Stimulated activated CD8-positive, alpha-beta memory T cell treated with anti-CD3 and anti-CD28 coated beads, Interleukin-15, amount 100 ng/mL, for 4 hours (primary cell): ENCODE results near the gene PARM1.

ENCODE experiments used
- DNase-seq, 2 donors: peaks; one replicate each; pipeline ENCODE4 v3.0.0-alpha.2; 2020; ENCODE audit warnings: low read depth in 2 of 2

Gene PARM1, protein sequence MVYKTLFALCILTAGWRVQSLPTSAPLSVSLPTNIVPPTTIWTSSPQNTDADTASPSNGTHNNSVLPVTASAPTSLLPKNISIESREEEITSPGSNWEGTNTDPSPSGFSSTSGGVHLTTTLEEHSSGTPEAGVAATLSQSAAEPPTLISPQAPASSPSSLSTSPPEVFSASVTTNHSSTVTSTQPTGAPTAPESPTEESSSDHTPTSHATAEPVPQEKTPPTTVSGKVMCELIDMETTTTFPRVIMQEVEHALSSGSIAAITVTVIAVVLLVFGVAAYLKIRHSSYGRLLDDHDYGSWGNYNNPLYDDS

DNA sequence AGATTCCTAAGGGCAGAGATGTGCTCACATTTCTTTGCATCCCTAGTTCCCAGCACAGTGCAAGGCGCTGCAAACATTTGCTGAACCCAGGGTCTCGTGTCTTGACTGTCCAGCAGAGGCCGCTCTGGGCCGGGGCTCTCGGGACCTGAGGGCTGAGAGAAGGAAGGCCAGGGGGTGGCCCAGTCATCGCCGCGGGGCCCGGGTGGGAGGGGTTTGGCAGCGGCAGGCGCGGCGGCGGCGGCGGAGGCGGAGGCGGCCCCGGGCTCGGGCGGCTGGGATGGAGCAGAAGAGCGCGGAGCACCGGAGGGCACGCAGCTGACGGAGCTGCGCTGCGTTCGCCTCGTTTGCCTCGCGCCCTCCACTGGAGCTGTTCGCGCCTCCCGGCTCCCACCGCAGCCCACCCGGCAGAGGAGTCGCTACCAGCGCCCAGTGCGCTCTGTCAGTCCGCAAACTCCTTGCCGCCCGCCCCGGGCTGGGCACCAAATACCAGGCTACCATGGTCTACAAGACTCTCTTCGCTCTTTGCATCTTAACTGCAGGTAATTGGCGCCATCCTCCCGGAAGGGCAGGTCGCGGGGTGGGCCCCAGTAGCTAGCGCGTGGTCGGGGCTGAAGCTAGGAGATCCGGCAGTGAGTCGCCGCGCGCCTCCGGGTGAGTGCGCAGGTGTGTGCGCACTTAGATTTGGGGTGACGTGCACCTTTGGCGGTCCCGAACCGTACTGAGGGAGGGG, at the start of gene PARM1:
PARM1 (plus strand) TSS at position 285 of the 730 bp plus-strand sequence; CDS start at position 497, 212 bp downstream.
- no peak for DNase-seq

DNA sequence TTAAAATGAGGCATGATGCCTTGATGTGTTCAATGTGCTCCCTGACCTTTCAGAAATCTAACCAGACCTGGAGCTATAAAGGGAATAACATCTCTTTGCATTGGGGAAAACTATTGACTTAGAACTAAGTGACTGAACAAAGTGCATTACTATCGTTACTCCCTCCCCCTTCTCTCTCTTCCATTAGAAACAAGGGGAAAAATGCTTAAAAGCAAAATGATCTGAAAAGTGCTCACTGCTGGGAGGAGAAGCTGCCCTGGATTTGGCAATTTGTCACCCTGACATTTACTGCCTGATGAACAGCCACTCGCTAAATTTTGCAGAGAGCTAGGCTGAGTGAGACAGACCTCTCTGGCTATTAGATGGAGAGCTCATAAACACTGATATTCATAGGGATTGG, 48.6 kb upstream of the PARM1 start:
- no peak for DNase-seq

DNA sequence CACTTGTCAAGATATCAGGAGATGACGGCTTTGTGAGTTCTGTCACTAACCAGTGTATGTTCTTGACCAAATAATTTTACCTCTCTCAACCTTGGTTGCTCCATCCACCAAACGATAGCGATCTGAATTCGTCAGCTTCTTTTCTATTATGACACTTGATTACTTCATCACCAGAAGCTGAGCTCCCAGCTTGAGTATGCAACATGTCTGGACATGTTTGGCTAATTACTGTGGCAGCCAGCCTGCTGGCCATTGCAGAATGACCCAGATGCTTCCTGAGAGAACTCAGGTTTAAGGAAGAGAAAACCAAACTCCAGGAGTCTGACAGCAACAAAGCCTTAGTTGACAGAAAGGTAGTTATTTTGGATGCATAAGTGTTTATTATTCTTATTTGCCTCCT, 46.4 kb upstream of the PARM1 start:
- no peak for DNase-seq

DNA sequence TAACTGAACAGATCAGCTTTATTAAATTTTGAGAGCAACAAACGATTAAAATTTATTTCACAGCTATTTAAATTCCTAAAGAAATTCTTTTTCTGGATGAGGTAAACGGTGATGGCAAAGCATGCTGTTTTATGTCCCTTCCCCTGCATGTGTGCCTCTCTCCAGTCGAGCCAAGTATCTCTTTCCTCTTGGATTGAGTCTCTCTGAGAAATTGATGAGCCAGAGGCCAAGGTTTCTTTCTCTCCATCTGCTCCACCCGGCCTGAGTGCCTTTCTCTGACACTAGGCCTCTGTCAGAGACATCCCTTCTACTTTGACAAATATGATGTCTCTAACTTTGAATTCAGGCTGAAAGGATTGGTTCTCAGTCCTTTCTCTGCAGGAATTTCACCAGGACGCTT, 42.6 kb upstream of the PARM1 start:
- DNase-seq: no peak

DNA sequence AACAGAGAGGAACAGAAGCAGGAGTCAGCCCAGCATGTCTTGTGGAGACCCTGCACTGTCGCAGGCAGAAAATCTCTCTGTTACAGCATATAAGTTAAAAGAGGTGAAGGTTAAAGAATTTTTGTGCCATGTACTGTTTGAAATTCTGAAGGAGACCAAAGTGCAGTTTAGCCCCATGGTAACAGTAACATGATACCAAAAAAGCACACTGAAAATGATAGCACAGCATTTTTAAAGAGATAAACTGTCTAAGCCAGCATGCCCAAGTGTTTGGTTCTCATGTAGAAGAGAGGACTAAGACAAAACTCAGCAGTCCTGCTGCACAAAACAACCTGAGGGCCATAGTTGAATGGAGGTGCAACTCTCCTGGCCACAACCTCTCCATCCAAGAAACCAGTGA, 41.9 kb upstream of the PARM1 start:
- DNase-seq: no peak

DNA sequence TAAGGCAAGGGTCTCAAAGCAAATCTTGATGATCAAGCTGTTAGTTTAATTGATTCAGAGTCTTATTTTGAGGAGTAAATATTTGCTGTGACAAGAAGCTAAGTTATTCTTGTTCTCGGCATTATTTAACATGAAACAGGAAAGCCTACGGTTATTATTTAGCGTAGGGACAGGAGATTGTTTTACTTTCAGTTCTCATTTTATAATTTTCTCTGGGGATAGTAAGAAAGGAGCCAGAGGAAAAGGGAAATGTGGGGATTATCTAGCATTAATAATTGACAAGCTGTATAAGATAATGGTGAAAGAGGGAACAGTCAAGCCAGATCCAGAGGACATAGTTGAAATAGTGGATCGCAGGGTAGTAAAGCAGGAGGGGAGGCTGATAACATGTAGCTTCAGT, 39.7 kb upstream of the PARM1 start:
- DNase-seq: no peak

DNA sequence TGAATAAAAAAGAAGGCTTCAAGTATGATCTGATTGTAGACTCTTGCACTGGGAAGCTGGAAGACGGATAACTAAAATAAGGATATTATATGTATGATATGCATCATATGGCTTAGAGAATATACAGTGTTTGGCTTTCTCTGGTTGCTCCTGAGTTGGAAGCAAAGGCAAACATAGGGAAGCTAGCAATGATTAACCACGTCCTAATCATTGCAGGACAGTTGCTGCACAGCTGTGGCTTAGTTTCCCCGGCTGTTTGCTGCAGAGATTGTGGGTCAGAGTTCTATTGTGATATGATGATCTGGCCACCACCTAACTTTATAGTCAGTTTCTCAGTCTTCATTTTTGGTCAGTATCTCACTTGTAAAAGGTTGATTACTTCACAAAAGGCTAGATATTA, 36.3 kb upstream of the PARM1 start:
- no peak for DNase-seq

DNA sequence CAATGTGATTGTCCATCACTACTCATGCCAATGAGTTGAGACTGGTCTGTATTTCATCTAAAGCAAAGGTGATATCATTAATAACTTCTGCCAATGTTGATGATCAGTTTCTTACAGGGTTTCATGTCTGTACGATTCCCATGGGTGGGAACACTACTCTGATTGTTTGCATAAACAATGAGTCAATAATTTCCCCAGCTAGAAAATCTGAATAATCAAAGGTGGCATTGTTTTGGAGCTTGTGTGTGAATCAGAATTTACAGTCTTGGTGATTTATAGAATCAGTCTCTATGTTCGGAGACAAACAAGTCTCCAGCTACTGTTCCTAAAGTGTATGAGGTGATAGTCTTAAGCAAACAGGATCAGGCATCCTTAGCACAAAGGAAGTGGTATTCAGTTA, 35.5 kb upstream of the PARM1 start:
- no peak for DNase-seq

DNA sequence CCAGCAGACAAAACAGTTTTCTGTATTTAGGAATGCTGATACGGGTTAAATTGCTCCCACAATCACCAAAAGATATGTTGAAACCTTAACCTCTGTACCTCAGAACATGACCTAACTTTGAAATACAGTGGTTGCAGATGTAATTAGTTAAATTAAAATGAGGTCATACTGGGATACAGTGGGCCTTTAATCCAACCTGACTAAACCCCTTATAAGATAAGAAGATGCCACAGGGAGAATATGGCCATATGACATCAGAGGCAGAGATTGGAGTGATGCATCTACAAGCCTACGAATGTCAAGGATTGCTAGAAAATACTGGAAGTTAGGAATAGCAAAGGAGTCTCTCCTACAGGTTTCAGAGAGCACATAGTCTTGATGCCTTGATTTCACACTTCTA, 32.1 kb upstream of the PARM1 start:
- no peak for DNase-seq

DNA sequence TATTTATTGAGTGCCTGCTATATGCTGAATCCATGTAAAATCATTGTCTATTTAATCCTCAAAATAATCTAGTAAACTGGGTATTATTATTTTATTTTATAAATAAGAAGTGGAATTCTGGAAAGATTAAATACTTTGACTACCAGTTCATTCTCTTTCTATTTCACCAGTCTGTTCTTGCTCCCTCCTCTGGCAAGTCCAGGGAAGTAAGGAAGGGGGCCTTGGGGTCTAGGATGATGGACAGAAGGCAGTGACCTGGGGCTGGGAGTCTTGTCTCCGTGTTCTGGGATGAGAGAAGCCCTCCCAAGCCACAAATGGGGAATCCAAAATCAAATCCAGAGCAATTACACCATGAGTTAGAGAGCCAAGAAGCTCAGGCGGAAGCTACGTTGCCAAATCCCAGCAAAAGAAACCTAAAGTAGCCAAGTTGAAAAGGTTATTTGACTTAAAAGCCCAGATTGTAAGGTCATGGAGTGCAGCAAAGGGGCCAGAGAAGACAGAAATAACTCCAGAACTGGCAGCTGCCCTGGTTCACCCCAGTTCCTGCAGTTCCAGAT, 28.3 kb upstream of the PARM1 start:
- no peak for DNase-seq

DNA sequence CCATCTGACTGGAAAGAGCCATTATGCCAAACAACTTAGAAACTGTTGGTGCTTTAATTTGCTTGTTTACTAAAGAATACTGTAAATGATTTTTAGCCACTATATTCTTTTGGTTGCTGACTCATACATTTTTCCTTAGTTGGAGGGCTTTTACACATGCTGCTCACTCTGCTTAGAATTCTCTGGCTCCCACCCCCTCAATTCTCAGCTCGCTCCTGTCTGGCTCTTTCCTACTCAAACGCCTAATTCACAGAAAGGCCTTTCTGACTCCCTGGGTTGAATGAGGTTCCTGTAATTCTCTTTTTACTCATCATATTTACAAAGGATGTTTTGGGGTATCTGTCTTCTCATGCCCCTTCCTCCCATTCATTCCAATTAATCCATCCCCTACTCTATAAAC, 26.1 kb upstream of the PARM1 start:
- no peak for DNase-seq

DNA sequence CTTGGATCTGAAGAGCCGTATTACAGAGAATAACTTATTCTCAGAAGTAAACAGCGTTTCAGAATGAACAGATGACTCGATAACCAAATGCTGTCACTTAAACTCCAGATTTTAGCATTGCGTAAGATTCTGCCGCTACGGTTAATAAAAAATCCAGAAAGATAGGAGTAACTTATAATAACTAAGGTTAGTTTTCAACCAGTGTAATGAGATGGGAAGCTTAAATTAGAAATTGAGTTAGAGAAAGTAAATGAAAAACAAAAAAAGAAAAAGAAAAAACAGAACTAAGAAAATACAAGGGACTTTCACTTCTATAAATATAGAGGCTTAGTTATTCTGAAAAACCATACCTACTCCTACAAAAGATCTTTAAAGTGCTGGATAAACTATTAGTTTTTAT, 13.1 kb upstream of the PARM1 start:
- no peak for DNase-seq

DNA sequence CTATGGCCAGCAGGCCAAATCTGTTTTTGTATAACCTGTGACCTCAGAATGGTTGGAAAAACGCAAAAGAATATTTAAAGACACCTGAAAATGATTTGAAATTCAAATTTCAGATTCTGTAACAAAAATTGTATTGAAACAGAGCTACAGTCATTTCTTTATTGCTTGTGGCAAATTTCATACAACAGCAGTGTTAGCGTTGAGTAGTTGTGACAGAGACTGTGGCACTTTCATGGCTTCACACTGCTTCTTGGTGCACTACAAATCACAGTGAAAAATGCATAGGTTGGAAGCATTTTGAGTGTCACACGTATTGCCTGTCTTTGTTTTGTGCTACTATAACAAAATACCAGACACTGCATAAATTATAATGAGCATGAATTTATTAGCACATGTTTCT, 12.2 kb upstream of the PARM1 start:
- no peak for DNase-seq

DNA sequence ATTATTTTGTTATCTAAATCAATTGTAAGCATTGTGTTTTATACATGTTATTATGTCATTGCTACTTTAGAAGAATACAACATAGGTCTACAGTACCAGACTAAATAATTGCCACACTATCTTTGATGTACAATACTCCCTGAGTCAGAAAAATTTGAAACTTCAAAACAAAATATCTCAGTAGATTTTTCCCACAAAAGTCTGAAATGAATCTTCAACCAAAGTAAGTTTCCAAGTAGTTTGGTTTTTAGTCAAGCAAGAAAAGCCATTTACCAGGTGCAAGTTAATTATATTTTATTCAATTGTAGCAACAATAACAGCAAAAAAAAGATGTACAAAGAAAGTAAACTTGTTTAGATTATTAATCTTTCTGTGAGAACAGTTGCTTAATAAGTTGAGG, 11.4 kb upstream of the PARM1 start:
- DNase-seq: no peak

DNA sequence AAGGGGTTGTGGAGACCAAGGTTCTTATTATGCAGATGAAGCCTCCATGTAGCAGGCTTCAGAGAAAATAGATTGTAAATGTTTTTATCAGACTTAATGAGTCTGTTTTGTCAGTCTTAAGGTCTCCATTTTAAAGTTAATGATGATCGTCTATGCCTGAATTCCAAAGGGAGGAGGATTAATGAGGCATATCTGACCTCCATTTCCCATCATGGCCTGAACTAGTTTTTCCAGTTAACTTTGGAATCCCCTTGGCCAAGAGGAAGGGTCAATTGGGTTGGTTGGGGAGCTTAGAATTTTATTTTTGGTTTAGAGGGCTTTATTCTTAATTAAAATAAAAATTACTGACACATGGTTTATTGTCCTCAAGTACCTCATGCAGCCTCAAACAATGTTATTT, 6.9 kb upstream of the PARM1 start:
- no peak for DNase-seq

DNA sequence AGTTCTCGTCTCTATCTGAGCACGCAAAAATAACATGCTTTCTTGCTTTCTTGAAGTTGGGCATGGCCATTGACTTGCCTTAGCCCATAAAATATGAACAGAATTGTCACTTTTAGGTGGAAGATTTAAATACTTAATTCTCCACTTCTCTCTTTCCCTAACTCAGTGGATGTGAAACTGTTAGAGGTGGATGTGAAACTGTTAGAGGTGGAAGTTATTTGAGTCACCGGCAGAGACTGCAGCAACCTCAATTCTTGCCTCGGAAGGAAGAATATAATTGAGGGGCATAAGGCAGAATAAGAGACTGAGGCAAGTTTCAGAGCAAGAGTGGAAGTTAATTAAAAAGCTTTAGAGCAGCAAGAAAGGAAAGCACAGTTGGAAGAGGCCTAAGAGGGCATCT, 2.8 kb upstream of the PARM1 start:
- DNase-seq: no peak

DNA sequence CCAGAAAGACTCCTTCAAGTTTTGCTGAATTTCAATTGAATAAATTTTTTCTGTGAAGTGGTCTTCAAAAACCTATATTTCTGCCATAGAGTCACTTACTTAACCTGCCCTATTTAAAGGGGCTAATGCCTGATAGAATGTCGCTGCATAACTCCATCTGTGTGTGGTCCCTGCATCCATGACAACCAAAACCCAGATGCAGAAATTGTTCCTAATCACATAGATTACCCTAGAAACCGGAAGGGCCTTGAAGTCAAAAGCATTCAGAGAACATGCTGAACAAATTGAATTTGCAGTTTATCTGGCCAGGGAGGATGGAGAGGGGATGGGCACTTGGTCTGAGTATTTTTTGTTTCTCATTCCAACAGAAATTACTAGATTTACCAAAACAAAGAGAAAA, 1.5 kb upstream of the PARM1 start:
- no peak for DNase-seq

DNA sequence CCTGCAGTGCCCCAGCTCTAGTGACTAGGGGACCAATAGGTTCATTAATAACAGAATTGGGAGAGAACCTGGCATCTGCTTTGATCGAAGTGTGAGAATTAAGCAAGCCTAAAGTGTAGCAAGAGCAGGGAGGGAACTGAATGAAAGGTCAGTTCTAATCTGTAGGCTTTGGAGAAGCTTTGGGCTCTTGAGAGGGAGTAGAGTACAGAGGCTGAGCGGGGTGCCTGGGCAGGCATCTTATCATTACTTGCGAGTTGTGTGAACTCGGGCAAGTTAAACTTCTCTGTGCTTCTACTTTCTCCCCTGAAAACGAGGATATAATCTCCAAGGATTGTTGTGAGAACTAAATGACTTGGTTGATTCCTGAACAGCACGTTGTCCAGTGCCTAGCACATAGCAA, 906 bp upstream of the PARM1 start:
- DNase-seq: no peak

DNA sequence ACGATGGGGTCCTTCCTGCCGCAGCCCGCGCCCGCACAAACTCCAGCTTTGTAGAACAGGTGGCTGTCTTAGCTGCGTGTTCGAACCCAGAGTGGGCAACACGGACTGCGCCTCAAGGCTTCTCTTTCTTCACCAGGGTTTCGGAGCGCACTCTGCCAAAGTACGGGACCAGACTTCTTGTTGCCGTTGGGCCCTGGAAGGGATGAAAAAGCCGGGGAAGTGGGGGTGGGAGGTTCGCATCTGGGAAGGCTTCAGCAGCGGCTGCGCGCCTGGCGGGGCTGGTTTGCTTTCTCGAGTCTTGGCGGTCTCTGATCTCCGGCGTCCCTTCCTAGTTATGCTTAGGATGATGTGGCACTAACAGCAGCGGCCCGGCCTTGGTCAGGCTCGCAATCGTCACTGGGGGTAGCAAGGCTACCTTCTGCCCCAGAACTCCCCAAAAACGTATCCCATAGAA, 673 bp downstream of the PARM1 start:
- no peak for DNase-seq

DNA sequence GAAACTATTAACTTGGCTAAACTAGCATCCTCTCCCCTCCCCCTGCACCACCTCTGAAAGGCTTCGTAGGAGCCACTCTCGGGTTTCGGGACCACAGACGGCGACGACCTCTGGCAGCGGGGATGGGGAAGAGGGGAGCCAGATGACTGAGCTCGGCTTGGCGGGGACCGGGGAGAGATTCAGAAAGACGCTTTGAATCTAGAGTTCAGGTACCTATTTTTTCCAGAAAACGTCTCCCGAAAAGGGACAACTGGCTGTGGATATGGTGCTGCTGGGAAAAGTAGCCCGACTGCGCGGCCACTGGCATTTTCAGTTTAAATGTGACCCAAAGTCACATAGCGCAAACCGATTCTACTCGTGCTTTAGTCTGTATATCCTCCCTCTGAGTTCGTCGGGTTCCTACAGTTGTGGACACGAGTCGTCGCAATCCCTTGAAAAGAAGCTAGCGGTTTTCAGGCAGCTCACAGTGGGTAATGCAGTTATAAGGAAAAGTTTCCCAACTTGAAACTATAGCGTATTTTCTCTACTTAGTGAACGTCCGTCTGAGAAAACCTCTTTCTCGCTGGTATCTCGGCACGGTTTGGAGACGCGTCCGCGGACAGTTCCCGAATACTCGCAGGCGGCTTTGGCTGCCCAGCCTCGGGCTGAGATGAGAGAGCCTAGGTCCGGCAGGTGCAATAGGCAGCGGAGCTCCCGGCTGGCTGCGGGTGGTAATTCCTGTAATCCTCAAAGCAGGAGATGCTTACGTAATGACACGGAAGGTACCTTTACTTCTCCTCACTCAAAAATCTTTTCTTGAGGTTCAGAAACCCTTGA, 1.3 kb downstream of the PARM1 start:
- DNase-seq: no peak

DNA sequence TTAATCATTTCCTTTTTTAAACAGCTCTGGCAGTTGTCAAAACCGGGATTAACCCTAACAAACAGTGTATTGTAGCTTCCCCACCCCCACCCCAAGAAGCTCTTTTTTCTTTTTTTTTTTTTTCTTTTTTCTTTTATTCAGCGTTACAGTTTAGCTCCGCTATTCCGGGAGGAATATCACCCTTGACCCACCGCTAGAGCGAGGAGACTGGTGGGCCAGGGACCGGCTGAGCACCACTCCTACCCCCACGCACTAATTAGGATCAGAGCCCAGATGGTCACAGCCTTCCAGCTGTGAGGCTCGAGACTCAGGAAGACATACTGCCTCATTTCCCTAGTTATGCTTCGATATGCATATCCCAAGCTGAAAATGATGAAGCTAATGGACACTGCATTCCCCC, 2.0 kb downstream of the PARM1 start:
- DNase-seq: no peak

DNA sequence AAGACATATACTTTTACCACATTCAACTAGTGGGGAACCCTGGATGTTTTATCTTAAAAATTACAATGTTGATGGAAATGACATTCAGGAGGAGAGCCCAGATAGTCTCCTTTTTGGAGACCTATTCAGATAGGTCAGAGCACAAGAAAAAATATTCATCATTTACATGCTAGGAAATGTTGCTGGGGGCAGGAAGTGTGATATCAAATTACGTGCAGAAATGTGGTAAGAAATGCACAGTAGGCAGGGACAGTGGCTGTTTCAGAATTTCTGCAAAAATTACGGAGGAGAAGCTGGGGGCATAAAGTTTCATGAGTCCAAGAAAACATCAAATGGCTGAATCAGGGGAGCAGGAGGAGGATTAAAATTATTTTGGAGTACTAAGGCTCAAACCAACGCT, 8.2 kb downstream of the PARM1 start:
- no peak for DNase-seq
